HL-60 (cell line): ENCODE measurements around the gene SFXN3.

ENCODE experiments used
- DNase-seq, 2 experiments: peaks; one replicate each; pipeline ENCODE4 v3.0.0-alpha.2; 2010 to 2020; ENCODE audit warnings: low read depth in 1 of 2, low spot score in 1 of 2
- H3K27ac ChIP-seq: fragments of 250-450 bp; sonication (Bioruptor Pico); replicated peaks from 2 replicates; pipeline ENCODE4 v1.5.1; 2020; ENCODE audit warnings: mild to moderate bottlenecking, moderate library complexity
- H3K27me3 ChIP-seq: fragments of 250-450 bp; sonication (Bioruptor Pico); 2 replicates; pipeline ENCODE4 v1.5.1; 2021; ENCODE audit warnings: mild to moderate bottlenecking, moderate library complexity; ENCODE audit not compliant: insufficient read depth, poor library complexity, severe bottlenecking
- H3K4me3 ChIP-seq: replicated peaks from 2 replicates; pipeline ENCODE4 v1.5.1; 2011; ENCODE audit warnings: mild to moderate bottlenecking, control low read depth, low read length; ENCODE audit not compliant: insufficient read depth
- GABPA ChIP-seq: IDR thresholded peaks from 2 replicates; pipeline ENCODE4 v1.6.1; 2012; ENCODE audit warnings: low read depth
- POLR2AphosphoS5 ChIP-seq: IDR thresholded peaks from 2 replicates; pipeline ENCODE4 v1.6.1; 2012; ENCODE audit warnings: low read depth
- SPI1 ChIP-seq: IDR thresholded peaks from 2 replicates; pipeline ENCODE4 v1.6.1; 2012; ENCODE audit warnings: low read depth, mild to moderate bottlenecking, borderline replicate concordance
- long read RNA-seq: library from polyadenylated mRNA; unstranded; transcript quantifications from one replicate; pipeline ENCODE4 v2.0.0, GENCODE V29; 2020
- TF ChIP-seq, protein P1 (sequence below): IDR thresholded peaks from one replicate; pipeline ENCODE4 v1.5.1; 2011; ENCODE audit warnings: low read length, control low read depth, inconsistent platforms; ENCODE audit not compliant: insufficient read depth
- TF ChIP-seq, protein P2 (sequence below): IDR thresholded peaks from 2 replicates; pipeline ENCODE4 v1.6.1; 2012; ENCODE audit warnings: low read depth; ENCODE audit not compliant: insufficient replicate concordance

Gene SFXN3, protein sequence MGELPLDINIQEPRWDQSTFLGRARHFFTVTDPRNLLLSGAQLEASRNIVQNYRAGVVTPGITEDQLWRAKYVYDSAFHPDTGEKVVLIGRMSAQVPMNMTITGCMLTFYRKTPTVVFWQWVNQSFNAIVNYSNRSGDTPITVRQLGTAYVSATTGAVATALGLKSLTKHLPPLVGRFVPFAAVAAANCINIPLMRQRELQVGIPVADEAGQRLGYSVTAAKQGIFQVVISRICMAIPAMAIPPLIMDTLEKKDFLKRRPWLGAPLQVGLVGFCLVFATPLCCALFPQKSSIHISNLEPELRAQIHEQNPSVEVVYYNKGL
- long read RNA-seq, transcript SFXN3-202 (12 exons, 3,098 nt) = major isoform, 28 of 82 reads
- long read RNA-seq, partial matches to known transcripts = 45 of 82 reads
- long read RNA-seq, other reads (novel, unspliced or antisense) = 8 of 82 reads

DNA sequence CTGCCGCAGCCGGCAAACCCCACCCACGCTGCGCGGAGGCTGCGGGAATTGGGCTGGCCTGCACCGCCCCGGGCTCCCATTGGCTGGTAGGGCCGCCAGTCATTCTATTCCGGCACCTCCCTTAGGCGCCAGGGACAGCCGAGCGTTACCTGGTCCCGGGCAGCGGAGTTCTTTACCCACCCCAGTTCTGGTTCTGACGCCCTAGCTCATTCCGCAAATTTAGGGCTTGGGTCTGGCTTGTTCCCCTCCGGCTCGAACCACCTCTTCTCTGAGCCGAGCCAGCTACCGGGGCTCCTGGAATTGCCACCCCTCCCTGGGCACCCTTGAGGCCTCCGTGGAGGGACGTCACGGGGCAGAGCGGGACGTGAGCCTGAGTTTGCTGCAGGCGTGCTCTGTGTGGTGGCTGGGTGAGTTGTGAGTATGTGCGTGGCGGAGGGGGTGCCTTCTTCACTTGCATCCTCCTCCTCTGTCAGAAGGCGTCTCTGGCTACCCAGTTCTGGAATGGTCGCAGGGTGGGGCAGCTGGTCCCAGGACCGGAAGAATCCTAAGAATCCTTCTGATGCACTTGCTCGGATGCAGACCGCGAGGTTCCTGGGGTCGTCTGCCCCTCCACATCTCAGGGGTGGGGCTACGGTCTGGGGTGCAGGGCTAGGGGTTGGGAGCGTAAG is at the start of gene SFXN3, which contains the start of gene PDZD7:
Gene SFXN3 (plus strand): TSS at position 107 of the 668 bp plus-strand sequence. CDS start 3,461 bp downstream, outside the sequence.
Gene PDZD7 (minus strand): TSS at position 2 of the 668 bp plus-strand sequence. CDS start 910 bp downstream, outside the sequence.
- H3K27me3 ChIP-seq = no peaks in the 10 kb centered on the region
- TF ChIP-seq, protein P1, sequence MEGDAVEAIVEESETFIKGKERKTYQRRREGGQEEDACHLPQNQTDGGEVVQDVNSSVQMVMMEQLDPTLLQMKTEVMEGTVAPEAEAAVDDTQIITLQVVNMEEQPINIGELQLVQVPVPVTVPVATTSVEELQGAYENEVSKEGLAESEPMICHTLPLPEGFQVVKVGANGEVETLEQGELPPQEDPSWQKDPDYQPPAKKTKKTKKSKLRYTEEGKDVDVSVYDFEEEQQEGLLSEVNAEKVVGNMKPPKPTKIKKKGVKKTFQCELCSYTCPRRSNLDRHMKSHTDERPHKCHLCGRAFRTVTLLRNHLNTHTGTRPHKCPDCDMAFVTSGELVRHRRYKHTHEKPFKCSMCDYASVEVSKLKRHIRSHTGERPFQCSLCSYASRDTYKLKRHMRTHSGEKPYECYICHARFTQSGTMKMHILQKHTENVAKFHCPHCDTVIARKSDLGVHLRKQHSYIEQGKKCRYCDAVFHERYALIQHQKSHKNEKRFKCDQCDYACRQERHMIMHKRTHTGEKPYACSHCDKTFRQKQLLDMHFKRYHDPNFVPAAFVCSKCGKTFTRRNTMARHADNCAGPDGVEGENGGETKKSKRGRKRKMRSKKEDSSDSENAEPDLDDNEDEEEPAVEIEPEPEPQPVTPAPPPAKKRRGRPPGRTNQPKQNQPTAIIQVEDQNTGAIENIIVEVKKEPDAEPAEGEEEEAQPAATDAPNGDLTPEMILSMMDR = no peak
- TF ChIP-seq, protein P2, sequence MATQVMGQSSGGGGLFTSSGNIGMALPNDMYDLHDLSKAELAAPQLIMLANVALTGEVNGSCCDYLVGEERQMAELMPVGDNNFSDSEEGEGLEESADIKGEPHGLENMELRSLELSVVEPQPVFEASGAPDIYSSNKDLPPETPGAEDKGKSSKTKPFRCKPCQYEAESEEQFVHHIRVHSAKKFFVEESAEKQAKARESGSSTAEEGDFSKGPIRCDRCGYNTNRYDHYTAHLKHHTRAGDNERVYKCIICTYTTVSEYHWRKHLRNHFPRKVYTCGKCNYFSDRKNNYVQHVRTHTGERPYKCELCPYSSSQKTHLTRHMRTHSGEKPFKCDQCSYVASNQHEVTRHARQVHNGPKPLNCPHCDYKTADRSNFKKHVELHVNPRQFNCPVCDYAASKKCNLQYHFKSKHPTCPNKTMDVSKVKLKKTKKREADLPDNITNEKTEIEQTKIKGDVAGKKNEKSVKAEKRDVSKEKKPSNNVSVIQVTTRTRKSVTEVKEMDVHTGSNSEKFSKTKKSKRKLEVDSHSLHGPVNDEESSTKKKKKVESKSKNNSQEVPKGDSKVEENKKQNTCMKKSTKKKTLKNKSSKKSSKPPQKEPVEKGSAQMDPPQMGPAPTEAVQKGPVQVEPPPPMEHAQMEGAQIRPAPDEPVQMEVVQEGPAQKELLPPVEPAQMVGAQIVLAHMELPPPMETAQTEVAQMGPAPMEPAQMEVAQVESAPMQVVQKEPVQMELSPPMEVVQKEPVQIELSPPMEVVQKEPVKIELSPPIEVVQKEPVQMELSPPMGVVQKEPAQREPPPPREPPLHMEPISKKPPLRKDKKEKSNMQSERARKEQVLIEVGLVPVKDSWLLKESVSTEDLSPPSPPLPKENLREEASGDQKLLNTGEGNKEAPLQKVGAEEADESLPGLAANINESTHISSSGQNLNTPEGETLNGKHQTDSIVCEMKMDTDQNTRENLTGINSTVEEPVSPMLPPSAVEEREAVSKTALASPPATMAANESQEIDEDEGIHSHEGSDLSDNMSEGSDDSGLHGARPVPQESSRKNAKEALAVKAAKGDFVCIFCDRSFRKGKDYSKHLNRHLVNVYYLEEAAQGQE = no peak
- TF ChIP-seq POLR2AphosphoS5 (no peak), GABPA (no peak), SPI1 (no peak)
- H3K27ac ChIP-seq = peak within 1 kb of the TSS; percentile 74
- DNase-seq = peak; percentile 82 to 94
- peak within 1 kb of the TSS; percentile 74 for H3K4me3 ChIP-seq

DNA sequence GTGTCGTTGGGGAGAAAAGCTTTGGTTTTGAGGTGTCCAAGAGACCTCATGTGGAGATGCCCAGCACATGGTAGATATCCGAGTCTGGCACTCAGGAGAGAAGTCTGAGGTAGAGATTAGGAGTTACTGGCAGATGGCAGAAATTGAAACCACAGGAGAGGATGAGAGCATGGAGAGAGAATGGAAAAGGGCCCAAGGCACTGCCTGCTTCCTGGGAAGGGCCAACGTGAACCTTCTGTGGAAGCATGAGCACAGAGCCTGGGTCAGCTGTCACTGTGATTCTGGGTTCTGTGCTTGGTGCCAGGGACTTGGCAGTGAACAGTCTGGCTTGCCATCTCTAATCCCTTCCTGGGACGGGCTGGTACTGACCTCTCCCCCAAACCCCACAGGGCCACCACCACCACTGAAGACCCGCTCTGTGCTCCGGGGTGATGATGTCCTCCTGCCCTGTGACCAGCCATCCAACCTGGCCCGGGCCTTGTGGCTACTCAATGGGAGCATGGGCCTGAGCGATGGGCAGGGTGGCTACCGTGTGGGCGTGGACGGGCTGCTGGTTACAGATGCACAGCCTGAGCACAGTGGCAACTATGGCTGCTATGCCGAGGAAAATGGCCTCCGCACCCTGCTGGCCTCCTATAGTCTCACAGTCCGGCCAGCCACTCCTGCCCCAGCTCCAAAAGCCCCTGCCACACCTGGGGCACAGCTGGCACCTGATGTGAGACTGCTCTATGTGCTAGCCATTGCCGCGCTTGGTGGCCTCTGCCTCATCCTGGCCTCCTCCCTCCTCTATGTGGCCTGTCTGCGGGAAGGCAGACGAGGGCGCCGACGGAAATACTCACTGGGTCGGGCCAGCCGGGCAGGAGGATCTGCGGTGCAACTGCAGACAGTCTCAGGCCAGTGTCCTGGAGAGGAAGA is 47.9 kb upstream of the SFXN3 start:
- TF ChIP-seq SPI1 (no peak), POLR2AphosphoS5 (no peak), GABPA (no peak)
- TF ChIP-seq, protein P2 = no peak
- TF ChIP-seq, protein P1 = no peak
- no peak overlapping the region for H3K4me3 ChIP-seq
- H3K27me3 ChIP-seq = no peaks in the 10 kb centered on the region
- H3K27ac ChIP-seq = no peak overlapping the region
- no peak for DNase-seq

DNA sequence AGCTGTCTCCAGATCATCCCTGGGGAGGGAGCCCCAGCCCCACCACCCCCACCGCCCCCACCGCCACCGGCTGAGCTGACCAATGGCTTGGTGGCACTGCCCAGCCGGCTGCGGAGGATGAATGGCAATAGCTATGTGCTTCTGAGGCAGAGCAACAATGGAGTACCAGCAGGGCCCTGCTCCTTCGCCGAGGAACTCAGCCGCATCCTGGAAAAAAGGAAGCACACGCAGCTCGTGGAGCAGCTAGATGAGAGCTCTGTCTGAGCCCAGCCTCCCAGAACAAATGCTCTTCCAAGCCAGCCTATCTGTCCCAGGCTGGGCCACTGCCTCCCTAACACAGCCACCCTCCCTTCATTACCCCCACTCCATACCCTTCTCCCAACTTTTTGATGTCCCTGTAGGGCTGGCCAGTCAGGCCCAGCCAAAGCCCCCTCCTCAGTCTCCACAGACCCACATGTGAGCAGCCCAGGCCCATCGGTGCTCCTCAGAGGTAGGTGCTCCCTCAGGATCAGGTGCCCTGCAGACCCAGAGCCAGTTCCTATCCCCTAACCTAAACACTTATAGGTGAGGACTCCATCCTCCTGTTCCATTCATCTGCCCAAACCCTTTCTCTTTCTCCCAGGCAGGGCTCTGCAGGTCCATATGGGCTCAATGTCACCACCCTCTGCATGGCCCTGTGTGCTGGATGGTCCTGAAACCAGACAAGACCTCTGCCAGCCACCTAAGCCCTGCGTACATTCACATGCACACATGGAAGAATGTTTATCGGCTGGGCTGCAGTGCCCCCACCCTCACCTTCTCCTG is 47.0 kb upstream of the SFXN3 start:
- Histone ChIP-seq H3K27me3 (no peaks in the 10 kb centered on the region), H3K4me3 (no peak overlapping the region), H3K27ac (no peak overlapping the region)
- DNase-seq = no peak
- TF ChIP-seq POLR2AphosphoS5 (no peak), SPI1 (no peak), GABPA (no peak)
- TF ChIP-seq, protein P2 = no peak
- TF ChIP-seq, protein P1 = no peak
